ENCODE measurements around the gene N4BP2. TPM values are rescaled to one million over a fixed set of nuclear protein-coding genes. Genes with fewer than 3 reads are reported as not detected.
A peak's percentile ranks its signal among the peaks of the same experiment; 100 is the strongest.

Gene N4BP2
- total RNA-seq, 1 donor from 2014 or later: 9.8 TPM

DNA sequence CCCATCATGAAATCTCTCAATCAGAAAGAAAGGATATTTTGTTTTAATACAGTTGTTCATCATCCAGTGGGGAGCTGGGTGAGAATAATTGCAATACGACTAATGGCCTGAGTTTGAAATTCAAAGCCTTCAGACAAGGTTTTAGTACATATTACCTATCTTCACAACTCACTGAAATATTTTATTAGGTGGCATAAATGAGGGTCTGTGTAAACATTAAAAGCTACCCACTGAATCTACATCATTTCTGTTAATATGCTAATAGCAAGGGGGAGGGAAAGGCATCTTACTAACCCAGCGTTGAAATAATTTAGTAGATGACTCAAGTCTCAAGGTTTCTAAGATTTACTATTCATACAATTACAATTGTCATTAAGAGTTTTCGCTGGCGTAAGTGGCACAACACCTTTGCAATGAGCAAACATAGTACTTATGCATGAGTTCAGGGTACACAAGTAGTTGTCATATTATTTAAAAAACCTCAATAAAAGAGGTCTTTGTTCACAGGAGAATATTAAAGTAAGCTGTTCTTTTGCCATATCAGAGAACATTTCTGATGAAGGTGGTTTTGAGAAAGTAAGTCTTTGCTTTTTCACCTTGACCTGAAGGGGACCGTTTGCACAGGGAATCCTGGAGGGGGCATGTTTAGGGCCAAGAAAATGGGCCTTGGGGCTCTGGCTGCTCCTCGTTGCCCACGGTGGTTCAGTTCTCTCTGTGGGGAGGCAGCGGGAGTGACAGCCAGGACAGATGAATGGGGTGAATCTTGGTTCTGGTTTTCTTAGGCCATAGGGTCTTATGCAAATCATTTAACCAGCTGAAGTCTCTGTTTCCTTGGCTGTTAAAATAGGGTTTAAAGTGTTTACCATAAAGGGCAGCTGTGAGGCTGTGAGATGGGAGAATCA is 135.7 kb downstream of the N4BP2 start:
- no peak for DNase-seq
- Histone ChIP-seq H3K4me1 (no peaks in the 10 kb centered on the region), H3K27me3 (no peaks in the 10 kb centered on the region), H3K27ac (no peak overlapping the region), H3K4me3 (no peak overlapping the region), H3K36me3 (no peaks in the 10 kb centered on the region), H3K9me3 (no peaks in the 10 kb centered on the region)
- ATAC-seq: no peak
- intact Hi-C loops (cut with DNase I): no loop called here
- TF ChIP-seq, protein P1, sequence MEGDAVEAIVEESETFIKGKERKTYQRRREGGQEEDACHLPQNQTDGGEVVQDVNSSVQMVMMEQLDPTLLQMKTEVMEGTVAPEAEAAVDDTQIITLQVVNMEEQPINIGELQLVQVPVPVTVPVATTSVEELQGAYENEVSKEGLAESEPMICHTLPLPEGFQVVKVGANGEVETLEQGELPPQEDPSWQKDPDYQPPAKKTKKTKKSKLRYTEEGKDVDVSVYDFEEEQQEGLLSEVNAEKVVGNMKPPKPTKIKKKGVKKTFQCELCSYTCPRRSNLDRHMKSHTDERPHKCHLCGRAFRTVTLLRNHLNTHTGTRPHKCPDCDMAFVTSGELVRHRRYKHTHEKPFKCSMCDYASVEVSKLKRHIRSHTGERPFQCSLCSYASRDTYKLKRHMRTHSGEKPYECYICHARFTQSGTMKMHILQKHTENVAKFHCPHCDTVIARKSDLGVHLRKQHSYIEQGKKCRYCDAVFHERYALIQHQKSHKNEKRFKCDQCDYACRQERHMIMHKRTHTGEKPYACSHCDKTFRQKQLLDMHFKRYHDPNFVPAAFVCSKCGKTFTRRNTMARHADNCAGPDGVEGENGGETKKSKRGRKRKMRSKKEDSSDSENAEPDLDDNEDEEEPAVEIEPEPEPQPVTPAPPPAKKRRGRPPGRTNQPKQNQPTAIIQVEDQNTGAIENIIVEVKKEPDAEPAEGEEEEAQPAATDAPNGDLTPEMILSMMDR (IDR thresholded peaks at IDR 0.05): no peak

DNA sequence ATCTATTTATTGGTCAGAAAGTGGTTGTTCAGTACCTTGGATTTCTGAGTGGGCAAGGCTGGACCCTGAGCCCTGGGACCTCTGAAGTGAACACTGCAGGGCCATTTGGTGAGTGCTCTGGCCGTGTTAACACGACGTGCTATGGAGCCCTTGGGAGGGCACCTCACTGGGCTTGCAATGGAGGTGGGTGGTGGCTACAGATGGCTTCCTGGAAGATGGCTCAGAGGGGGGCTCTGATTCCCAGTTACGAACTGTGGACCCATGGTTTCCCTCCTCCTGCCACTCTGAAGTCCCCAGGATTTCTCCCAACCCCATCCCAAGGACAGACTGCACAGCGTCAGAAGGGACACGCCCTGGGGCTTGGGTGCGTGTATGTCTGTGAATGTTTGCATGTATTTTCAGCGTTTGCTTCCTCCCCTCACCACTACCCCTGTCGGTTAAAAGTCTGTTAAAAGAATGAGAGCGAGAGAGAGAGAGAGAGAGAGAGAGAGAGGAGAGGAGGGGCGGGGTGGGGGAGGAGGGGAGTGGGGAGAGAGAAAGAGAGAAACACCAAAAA is 136.4 kb downstream of the N4BP2 start:
- ATAC-seq (no peak), DNase-seq (no peak)
- H3K27ac ChIP-seq: no peak overlapping the region

DNA sequence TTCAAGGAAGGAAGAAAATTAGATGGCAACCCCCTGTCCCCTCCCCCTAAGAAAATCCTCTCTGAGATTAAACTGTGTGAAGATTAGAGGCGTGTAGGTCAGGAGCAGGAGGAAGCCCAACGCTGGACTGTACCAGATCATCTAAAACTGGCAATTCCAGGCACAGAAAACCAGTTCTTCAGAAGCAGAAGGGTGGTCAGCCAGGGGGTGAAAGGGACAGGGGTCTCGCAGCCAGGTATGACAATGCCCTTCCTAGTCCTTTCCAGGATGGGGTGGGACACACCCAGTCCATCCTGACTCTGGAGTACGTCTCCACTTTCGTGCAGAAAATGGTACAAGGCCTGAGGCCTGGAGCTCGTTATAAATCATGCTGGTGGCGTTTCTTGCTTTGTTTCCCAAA is 136.9 kb downstream of the N4BP2 start:
- Histone ChIP-seq H3K27me3 (no peaks in the 10 kb centered on the region), H3K4me3 (no peak overlapping the region), H3K36me3 (no peaks in the 10 kb centered on the region), H3K4me1 (no peaks in the 10 kb centered on the region), H3K27ac (no peak overlapping the region), H3K9me3 (no peaks in the 10 kb centered on the region)
- DNase-seq: no peak
- no peak for ATAC-seq
- TF ChIP-seq, protein P1 (IDR thresholded peaks at IDR 0.05): no peak
- intact Hi-C loops (cut with DNase I): no loop called here

More for the DNA sequence above, 136.4 kb downstream of the N4BP2 start:
- Histone ChIP-seq H3K4me3 (no peak overlapping the region), H3K9me3 (no peaks in the 10 kb centered on the region), H3K4me1 (no peaks in the 10 kb centered on the region), H3K27me3 (no peaks in the 10 kb centered on the region), H3K36me3 (no peaks in the 10 kb centered on the region)
- TF ChIP-seq, protein P1 (IDR thresholded peaks at IDR 0.05): no peak
- intact Hi-C loops (cut with DNase I): no loop called here

DNA sequence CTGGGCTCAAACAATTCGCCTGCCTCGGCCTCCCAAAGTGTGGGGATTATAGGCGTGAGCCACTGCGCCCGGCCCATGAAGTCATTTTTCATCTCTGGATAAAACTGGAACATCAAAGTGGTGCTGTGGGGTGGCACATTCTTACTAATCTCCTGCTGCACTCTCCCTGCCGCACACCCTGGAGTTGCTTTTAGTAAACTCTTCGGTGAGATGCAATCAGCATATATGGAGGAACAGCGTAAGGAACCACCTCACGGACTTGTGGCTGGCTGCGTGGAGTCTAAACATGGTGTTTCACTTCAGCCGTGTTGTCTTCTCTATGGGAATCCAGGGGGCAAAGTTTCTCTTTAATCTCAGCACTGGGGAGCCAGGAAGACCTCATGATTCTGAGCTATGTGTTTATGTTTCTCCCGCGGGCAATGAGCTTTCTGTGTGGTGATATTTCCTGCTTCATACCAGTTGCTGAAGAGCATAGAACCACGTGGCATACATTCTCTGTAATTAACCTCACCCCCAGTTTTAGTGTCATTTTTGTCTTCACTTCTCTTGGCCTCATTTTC is 138.0 kb downstream of the N4BP2 start:
- Histone ChIP-seq H3K4me3 (no peak overlapping the region), H3K4me1 (no peaks in the 10 kb centered on the region), H3K36me3 (no peaks in the 10 kb centered on the region), H3K9me3 (no peaks in the 10 kb centered on the region), H3K27me3 (no peaks in the 10 kb centered on the region), H3K27ac (no peak overlapping the region)
- DNase-seq (no peak), ATAC-seq (peak; percentile 24)
- TF ChIP-seq, protein P1 (IDR thresholded peaks at IDR 0.05): no peak
- intact Hi-C loops (cut with DNase I): no loop called here

DNA sequence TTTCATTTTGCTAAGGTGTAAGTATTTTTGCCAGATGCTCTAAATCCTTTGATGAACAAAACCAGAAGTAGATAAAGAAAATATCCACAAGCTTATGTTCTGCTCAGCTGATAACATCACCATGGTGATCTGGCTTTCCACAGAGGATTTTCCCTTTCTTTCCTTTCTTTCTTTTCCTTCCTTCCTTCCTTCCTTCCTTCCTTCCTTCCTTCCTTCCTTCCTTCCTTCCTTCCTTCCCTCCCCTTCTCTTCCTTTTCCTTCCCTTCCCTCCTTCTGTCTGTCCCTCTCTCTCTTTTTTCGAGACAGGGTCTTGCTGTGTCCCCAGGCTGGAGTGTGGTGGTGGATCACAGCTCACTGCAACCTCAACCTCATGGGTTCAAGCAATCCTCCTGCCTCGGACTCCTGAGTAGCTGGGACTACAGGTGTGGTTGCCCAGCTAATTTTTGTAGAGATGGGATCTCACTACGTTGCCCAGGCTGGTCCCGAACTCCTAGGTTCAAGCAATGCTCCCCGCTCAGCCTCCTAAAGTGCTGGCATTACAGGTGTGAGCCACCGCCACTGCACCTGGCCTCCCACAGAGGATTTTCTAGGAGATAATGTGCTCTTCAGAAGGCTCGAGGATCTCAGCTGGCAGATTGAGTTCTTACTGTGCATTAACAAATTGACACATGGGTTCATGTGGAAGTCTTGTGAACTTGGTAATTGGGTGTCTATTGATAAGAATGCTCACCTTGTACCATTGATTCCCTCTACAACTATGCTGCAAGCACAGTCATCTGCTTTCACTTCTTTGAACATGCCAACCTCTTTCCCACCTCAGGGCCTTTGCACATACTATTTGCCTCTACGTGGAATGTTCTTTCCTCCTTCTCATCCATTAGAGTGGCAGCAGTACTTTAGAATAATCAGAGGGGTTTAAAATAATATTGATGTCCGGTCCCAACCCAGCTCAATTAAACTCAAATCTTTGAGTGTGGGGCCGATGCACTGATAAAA is 138.8 kb downstream of the N4BP2 start:
- TF ChIP-seq, protein P1 (IDR thresholded peaks at IDR 0.05): no peak
- no peaks in the 10 kb centered on the region for H3K27me3 ChIP-seq
- ATAC-seq (no peak), DNase-seq (no peak)
- H3K27ac ChIP-seq: no peak overlapping the region
- no peaks in the 10 kb centered on the region for H3K36me3 ChIP-seq
- no peaks in the 10 kb centered on the region for H3K4me1 ChIP-seq
- intact Hi-C loops (cut with DNase I): no loop called here
- no peak overlapping the region for H3K4me3 ChIP-seq
- no peaks in the 10 kb centered on the region for H3K9me3 ChIP-seq
